Caco-2 (cell line): ENCODE measurements around the gene QRFPR. TPM values are rescaled to one million over a fixed set of nuclear protein-coding genes. Genes with fewer than 3 reads are reported as not detected.

Experiments used
- BruUV-seq: library from RNA; stranded (reverse); fragments of 400-500 nt; replicated peaks from 2 replicates; lab custom pipeline; 2021; lab: Mats Ljungman, UMichigan
- CTCF ChIA-PET: fragments of 300-600 bp; sonication (Branson Sonifier 250); formaldehyde crosslinking; loops from one replicate; lab custom pipeline; 2022; ENCODE audit warnings: antibody characterized with exemption; lab: Charles Lee
- POLR2A ChIA-PET: fragments of 300-600 bp; sonication (Branson Sonifier 250); formaldehyde crosslinking; loops from one replicate; lab custom pipeline; 2022; ENCODE audit warnings: antibody characterized with exemption; lab: Charles Lee
- DNase-seq, 2 experiments: peaks; one replicate each; pipeline versions ENCODE4 v3.0.0 to v3.0.0-alpha.2; 2020 to 2022
- H3K27me3 ChIP-seq: replicated peaks from 2 replicates; pipeline ENCODE4 v1.6.0; 2011; ENCODE audit warnings: low read length; ENCODE audit not compliant: control insufficient read depth, insufficient read depth
- H3K36me3 ChIP-seq: 2 replicates; pipeline ENCODE4 v1.5.1; 2011; ENCODE audit warnings: low read length; ENCODE audit not compliant: control insufficient read depth, insufficient read depth
- H3K4me1 ChIP-seq: fragments of 250-450 bp; sonication (Bioruptor Pico); 2 replicates; pipeline ENCODE4 v1.5.1; 2020; ENCODE audit warnings: mild to moderate bottlenecking
- H3K4me3 ChIP-seq: 2 replicates; pipeline ENCODE4 v1.5.1; 2011; ENCODE audit warnings: low read depth, mild to moderate bottlenecking, control low read depth, low read length
- H3K9me3 ChIP-seq: fragments of 250-450 bp; sonication (Bioruptor Pico); 2 replicates; pipeline ENCODE4 v1.5.1; 2020; ENCODE audit warnings: mild to moderate bottlenecking, moderate library complexity
- H3K27ac Mint-ChIP-seq: one replicate; pipeline ENCODE4 v1.8.0; 2022; ENCODE audit warnings: mixed read lengths; ENCODE audit not compliant: unreplicated experiment
- H3K27me3 Mint-ChIP-seq: one replicate; pipeline ENCODE4 v1.8.0; 2022; ENCODE audit warnings: mixed read lengths; ENCODE audit not compliant: insufficient read depth, unreplicated experiment
- H3K36me3 Mint-ChIP-seq: one replicate; pipeline ENCODE4 v1.8.0; 2022; ENCODE audit warnings: mild to moderate bottlenecking, mixed read lengths; ENCODE audit not compliant: insufficient read depth, unreplicated experiment
- H3K4me1 Mint-ChIP-seq: one replicate; pipeline ENCODE4 v1.8.0; 2022; ENCODE audit warnings: low read depth, mixed read lengths; ENCODE audit not compliant: unreplicated experiment
- H3K4me3 Mint-ChIP-seq: one replicate; pipeline ENCODE4 v1.8.0; 2022; ENCODE audit warnings: mild to moderate bottlenecking, moderate library complexity, mixed read lengths; ENCODE audit not compliant: unreplicated experiment
- H3K9me3 Mint-ChIP-seq: one replicate; pipeline ENCODE4 v1.8.0; 2022; ENCODE audit warnings: mixed read lengths; ENCODE audit not compliant: unreplicated experiment
- intact Hi-C: fragments of 100-400 bp; cut with micrococcal nuclease; formaldehyde crosslinking; loops from one replicate; pipeline ENCODE4 v1.10.0; 2022; ENCODE audit not compliant: unreplicated experiment
- total RNA-seq: library from RNA; stranded (reverse); gene quantifications from 2 replicates; pipeline ENCODE4 v1.2.3, GENCODE V29; 2022
- TF ChIP-seq, protein P1 (sequence below), 2 experiments: fragments of 200-600 bp in 1 of 2; IDR thresholded peaks; 1 replicate in 1 of 2; 2 replicates in 1 of 2; pipeline versions ENCODE4 v1.5.1 to v1.8.0; 2011 to 2022; ENCODE audit warnings: antibody characterized with exemption in 1 of 2, control low read depth in 1 of 2, inconsistent platforms in 1 of 2, low read depth in 1 of 2, low read length in 1 of 2, mild to moderate bottlenecking in 1 of 2, moderate library complexity in 1 of 2; ENCODE audit not compliant: insufficient read depth in 1 of 2, severe bottlenecking in 1 of 2, unreplicated experiment in 1 of 2

The QRFPR gene
- total RNA-seq, 1 experiment from 2014 or later = not detected

DNA sequence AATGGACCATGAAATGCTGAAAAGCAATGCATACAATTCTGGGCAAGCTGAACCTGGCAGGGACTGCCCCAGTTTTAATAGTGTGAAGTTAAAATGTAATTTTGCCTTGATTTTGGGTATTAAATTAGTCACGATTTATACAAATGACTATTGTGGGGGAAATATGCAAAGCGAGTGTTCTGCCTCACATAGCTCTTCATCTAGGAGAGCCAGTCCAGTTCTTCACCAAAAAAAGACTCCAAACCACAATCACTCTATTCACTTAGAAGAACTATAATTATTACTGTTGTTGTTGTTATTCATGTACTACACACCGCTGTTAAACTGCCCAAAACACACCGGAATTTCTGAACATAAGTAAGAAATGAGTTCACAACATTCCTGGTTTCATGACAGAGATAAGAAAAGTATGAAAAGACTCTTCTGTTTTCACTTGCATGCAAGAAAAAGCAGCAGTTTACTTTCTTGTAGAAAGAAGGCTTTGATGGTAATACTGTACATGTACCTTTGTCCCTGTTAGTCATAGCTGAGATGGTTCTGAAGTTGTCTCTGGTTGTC, 101.9 kb downstream of the QRFPR start:
- Mint-ChIP-seq H3K27me3 (no peaks in the 10 kb centered on the region), H3K4me3 (peak overlapping the region; percentile 37), H3K27ac (peak overlapping the region; percentile 85), H3K36me3 (no peaks in the 10 kb centered on the region), H3K4me1 (peaks cover 35% of the 10 kb centered on the region), H3K9me3 (peaks cover 7% of the 10 kb centered on the region)
- Histone ChIP-seq H3K36me3 (no peaks in the 10 kb centered on the region), H3K4me3 (no peak overlapping the region), H3K27me3 (no peaks in the 10 kb centered on the region), H3K9me3 (0 out of 2 replicates have a peak, but pooled peaks cover 1% of the 10 kb centered on the region), H3K4me1 (peaks cover 38% of the 10 kb centered on the region)
- DNase-seq = peak in 1 of 2 experiments; percentile 46
- ChIA-PET POLR2A (no interaction called here), CTCF (no interaction called here)
- TF ChIP-seq, protein P1, sequence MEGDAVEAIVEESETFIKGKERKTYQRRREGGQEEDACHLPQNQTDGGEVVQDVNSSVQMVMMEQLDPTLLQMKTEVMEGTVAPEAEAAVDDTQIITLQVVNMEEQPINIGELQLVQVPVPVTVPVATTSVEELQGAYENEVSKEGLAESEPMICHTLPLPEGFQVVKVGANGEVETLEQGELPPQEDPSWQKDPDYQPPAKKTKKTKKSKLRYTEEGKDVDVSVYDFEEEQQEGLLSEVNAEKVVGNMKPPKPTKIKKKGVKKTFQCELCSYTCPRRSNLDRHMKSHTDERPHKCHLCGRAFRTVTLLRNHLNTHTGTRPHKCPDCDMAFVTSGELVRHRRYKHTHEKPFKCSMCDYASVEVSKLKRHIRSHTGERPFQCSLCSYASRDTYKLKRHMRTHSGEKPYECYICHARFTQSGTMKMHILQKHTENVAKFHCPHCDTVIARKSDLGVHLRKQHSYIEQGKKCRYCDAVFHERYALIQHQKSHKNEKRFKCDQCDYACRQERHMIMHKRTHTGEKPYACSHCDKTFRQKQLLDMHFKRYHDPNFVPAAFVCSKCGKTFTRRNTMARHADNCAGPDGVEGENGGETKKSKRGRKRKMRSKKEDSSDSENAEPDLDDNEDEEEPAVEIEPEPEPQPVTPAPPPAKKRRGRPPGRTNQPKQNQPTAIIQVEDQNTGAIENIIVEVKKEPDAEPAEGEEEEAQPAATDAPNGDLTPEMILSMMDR (IDR thresholded peaks at IDR 0.05; ENCODE audit: insufficient read depth in 1 of 2, low read depth in 1 of 2, low read length in 1 of 2, severe bottlenecking in 1 of 2, unreplicated experiment in 1 of 2) = no peak
- BruUV-seq = no TSS peak
- intact Hi-C loops = loop anchor here (1.0 kb wide), 1 partner anchor 10 kb away; no protein-coding TSS in a partner anchor

Other genes with a start within 250 kb of the QRFPR start
- 0.43 TPM in 1 of 2 replicates, not detected in the other for gene TNIP3, start 216.7 kb downstream of the QRFPR start, total RNA-seq